Measurements from ENCODE around the gene OSBPL6. TPM values are rescaled to one million over a fixed set of nuclear protein-coding genes. Genes with fewer than 3 reads are reported as not detected.

OSBPL6 gene
- total and polyA plus RNA-seq, 9 of the 15 experiments (the other 6 are each of a cell fraction or from before 2014, with no cell fraction given): 3.4 to 12.7 (median 9.3) TPM

DNA sequence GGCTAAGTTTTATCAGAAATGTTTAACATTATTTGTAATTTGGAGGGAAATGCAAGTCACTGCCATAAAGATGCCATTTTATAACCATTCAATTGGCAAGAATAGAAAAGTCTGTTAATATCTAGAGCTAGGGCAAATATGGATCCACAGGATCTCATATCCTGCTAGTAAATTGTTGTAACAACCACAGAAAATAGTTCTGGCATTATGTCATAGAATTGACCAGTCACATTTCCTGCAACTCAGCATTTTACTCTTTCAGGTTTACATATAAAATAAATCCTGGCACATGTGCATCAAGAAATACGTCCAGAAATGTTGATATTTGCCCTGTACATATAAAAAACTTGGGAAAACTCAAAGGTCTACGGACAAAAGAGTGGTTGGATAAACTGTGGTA lies 32.9 kb downstream of the OSBPL6 start:
- Histone ChIP-seq H3K4me2 (ENCODE audit: insufficient read depth, low read length) (no peak overlapping the region), H3K4me1 (replicated peaks in 1 of 2; ENCODE audit: control insufficient read depth in 2 of 2, insufficient read depth in 2 of 2, low read length in 2 of 2) (0 out of 5 replicates have a peak, but pooled peaks cover 0 to 7% of the 10 kb centered on the region in 2 experiments), H3K27me3 (ENCODE audit: control insufficient read depth in 2 of 2, insufficient read depth in 2 of 2, low read length in 2 of 2) (no peaks in the 10 kb centered on the region), H3K4me3 (no peak overlapping the region), H3K79me2 (ENCODE audit: control insufficient read depth, insufficient read depth, low read length) (no peaks in the 10 kb centered on the region), H3K27ac (ENCODE audit: extremely low read depth, low read depth, low read length) (no peak overlapping the region), H4K20me1 (replicated peaks; ENCODE audit: control insufficient read depth, insufficient read depth, low read length) (no peaks in the 10 kb centered on the region), H3K9me1 (ENCODE audit: control insufficient read depth, insufficient read depth, low read length) (no peaks in the 10 kb centered on the region), H3K36me3 (ENCODE audit: control insufficient read depth, insufficient read depth, low read length) (no peaks in the 10 kb centered on the region), H3K9me3 (replicated peaks; ENCODE audit: control insufficient read depth, insufficient read depth, low read depth, low read length) (no peaks in the 10 kb centered on the region), H2AFZ (ENCODE audit: low read depth, low read length) (no peak overlapping the region), H3K9ac (ENCODE audit: insufficient read depth in 1 of 2, low read depth in 2 of 2, low read length in 2 of 2) (no peak overlapping the region)
- in situ Hi-C loops (cut with MboI): no loop called here
- ChIA-PET CTCF (ENCODE audit: low intra/inter-chr PET ratio) (no interaction called here), POLR2A (interaction anchor here (1.0 kb wide), 1 partner anchor 15 kb away, joined by 4 read pairs; no protein-coding TSS in a partner anchor)
- no peak for DNase-seq (ENCODE audit: extremely low read depth in 1 of 4, low spot score in 3 of 4)
- FAIRE-seq: no peak
- WGBS (ENCODE audit: insufficient coverage, low coverage, missing lambda C conversion rate): 18% methylated on average over 2 of the region's 2 CpGs
- intact Hi-C loops (cut with micrococcal nuclease): no loop called here
- ATAC-seq: no peak
- no TSS peak for BruUV-seq (replicated peaks)
- TF ChIP-seq, protein P1, sequence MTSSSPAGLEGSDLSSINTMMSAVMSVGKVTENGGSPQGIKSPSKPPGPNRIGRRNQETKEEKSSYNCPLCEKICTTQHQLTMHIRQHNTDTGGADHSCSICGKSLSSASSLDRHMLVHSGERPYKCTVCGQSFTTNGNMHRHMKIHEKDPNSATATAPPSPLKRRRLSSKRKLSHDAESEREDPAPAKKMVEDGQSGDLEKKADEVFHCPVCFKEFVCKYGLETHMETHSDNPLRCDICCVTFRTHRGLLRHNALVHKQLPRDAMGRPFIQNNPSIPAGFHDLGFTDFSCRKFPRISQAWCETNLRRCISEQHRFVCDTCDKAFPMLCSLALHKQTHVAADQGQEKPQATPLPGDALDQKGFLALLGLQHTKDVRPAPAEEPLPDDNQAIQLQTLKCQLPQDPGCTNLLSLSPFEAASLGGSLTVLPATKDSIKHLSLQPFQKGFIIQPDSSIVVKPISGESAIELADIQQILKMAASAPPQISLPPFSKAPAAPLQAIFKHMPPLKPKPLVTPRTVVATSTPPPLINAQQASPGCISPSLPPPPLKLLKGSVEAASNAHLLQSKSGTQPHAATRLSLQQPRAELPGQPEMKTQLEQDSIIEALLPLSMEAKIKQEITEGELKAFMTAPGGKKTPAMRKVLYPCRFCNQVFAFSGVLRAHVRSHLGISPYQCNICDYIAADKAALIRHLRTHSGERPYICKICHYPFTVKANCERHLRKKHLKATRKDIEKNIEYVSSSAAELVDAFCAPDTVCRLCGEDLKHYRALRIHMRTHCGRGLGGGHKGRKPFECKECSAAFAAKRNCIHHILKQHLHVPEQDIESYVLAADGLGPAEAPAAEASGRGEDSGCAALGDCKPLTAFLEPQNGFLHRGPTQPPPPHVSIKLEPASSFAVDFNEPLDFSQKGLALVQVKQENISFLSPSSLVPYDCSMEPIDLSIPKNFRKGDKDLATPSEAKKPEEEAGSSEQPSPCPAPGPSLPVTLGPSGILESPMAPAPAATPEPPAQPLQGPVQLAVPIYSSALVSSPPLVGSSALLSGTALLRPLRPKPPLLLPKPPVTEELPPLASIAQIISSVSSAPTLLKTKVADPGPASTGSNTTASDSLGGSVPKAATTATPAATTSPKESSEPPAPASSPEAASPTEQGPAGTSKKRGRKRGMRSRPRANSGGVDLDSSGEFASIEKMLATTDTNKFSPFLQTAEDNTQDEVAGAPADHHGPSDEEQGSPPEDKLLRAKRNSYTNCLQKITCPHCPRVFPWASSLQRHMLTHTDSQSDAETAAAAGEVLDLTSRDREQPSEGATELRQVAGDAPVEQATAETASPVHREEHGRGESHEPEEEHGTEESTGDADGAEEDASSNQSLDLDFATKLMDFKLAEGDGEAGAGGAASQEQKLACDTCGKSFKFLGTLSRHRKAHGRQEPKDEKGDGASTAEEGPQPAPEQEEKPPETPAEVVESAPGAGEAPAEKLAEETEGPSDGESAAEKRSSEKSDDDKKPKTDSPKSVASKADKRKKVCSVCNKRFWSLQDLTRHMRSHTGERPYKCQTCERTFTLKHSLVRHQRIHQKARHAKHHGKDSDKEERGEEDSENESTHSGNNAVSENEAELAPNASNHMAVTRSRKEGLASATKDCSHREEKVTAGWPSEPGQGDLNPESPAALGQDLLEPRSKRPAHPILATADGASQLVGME (CRISPR knock-in tag; IDR thresholded peaks at IDR 0.05): no peak
- TF ChIP-seq MAFG (tag; conservative IDR thresholded peaks at IDR 0.05) (peak; percentile 85), POLR2G (IDR thresholded peaks at IDR 0.05; ENCODE audit: low read depth, low read length) (no peak), C11orf30 (IDR thresholded peaks at IDR 0.05; ENCODE audit: low read depth) (peak; percentile 88), MAFK (IDR thresholded peaks at IDR 0.05; ENCODE audit: low read length) (peak; percentile 75), ZNF316 (IDR thresholded peaks at IDR 0.05) (peak; percentile 93), NCOA6 (IDR thresholded peaks at IDR 0.05) (no peak), CC2D1A (IDR thresholded peaks at IDR 0.05) (no peak), KAT8 (IDR thresholded peaks at IDR 0.05; ENCODE audit: low read depth) (no peak), XRCC5 (IDR thresholded peaks at IDR 0.05; ENCODE audit: low read depth, low read length) (no peak), HNRNPK (IDR thresholded peaks at IDR 0.05; ENCODE audit: low read depth, low read length, poor library complexity, severe bottlenecking) (no peak), CBFA2T2 (conservative IDR thresholded peaks at IDR 0.05) (no peak), ZNF586 (CRISPR knock-in tag; conservative IDR thresholded peaks at IDR 0.05) (no peak)
- TF ChIP-seq, protein P2, sequence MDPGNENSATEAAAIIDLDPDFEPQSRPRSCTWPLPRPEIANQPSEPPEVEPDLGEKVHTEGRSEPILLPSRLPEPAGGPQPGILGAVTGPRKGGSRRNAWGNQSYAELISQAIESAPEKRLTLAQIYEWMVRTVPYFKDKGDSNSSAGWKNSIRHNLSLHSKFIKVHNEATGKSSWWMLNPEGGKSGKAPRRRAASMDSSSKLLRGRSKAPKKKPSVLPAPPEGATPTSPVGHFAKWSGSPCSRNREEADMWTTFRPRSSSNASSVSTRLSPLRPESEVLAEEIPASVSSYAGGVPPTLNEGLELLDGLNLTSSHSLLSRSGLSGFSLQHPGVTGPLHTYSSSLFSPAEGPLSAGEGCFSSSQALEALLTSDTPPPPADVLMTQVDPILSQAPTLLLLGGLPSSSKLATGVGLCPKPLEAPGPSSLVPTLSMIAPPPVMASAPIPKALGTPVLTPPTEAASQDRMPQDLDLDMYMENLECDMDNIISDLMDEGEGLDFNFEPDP (CRISPR knock-in tag; IDR thresholded peaks at IDR 0.05): no peak
- TF ChIP-seq, protein P3, sequence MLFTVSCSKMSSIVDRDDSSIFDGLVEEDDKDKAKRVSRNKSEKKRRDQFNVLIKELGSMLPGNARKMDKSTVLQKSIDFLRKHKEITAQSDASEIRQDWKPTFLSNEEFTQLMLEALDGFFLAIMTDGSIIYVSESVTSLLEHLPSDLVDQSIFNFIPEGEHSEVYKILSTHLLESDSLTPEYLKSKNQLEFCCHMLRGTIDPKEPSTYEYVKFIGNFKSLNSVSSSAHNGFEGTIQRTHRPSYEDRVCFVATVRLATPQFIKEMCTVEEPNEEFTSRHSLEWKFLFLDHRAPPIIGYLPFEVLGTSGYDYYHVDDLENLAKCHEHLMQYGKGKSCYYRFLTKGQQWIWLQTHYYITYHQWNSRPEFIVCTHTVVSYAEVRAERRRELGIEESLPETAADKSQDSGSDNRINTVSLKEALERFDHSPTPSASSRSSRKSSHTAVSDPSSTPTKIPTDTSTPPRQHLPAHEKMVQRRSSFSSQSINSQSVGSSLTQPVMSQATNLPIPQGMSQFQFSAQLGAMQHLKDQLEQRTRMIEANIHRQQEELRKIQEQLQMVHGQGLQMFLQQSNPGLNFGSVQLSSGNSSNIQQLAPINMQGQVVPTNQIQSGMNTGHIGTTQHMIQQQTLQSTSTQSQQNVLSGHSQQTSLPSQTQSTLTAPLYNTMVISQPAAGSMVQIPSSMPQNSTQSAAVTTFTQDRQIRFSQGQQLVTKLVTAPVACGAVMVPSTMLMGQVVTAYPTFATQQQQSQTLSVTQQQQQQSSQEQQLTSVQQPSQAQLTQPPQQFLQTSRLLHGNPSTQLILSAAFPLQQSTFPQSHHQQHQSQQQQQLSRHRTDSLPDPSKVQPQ (CRISPR knock-in tag; IDR thresholded peaks at IDR 0.05; ENCODE audit: borderline replicate concordance): no peak
